Smooth muscle cell (in vitro differentiated cells): ENCODE results near the gene IPCEF1. TPM values are rescaled to one million over a fixed set of nuclear protein-coding genes. Genes with fewer than 3 reads are reported as not detected.

Source experiments
- DNase-seq: peaks from one replicate; lab custom pipeline; 2025; ENCODE audit not compliant: unreplicated experiment; lab: John Stamatoyannopoulos, UW
- H2AFZ ChIP-seq: fragments of 200-600 bp; sonication (generic); 2 replicates; pipeline ENCODE4 v1.6.0; 2016; ENCODE audit warnings: antibody characterized with exemption, low read depth, mild to moderate bottlenecking
- H3F3A ChIP-seq: fragments of 200-600 bp; sonication (generic); 2 replicates; pipeline ENCODE4 v1.6.0; 2017; ENCODE audit warnings: antibody characterized with exemption, low read depth
- H3K27ac ChIP-seq: fragments of 200-600 bp; sonication (generic); 2 replicates; pipeline ENCODE4 v1.5.1; 2016; ENCODE audit warnings: low read depth, mild to moderate bottlenecking
- H3K27me3 ChIP-seq: fragments of 200-600 bp; sonication (generic); 2 replicates; pipeline ENCODE4 v1.6.1; 2016; ENCODE audit warnings: low read depth, mild to moderate bottlenecking
- H3K36me3 ChIP-seq: fragments of 200-600 bp; sonication (generic); 2 replicates; pipeline ENCODE4 v1.5.1; 2016; ENCODE audit warnings: low read depth
- H3K4me1 ChIP-seq: fragments of 200-600 bp; sonication (generic); 2 replicates; pipeline ENCODE4 v1.5.1; 2016; ENCODE audit warnings: low read depth
- H3K4me2 ChIP-seq: fragments of 200-600 bp; sonication (generic); 2 replicates; pipeline ENCODE4 v1.6.0; 2016; ENCODE audit warnings: mild to moderate bottlenecking
- H3K4me3 ChIP-seq: fragments of 200-600 bp; sonication (generic); 2 replicates; pipeline ENCODE4 v1.5.1; 2016; ENCODE audit warnings: mild to moderate bottlenecking
- H3K79me2 ChIP-seq: fragments of 200-600 bp; sonication (generic); 2 replicates; pipeline ENCODE4 v1.6.0; 2016; ENCODE audit warnings: low read depth, mild to moderate bottlenecking
- H3K9ac ChIP-seq: fragments of 200-600 bp; sonication (generic); 2 replicates; pipeline ENCODE4 v1.6.0; 2016; ENCODE audit warnings: low read depth
- H3K9me3 ChIP-seq: fragments of 200-600 bp; sonication (generic); replicated peaks from 2 replicates; pipeline ENCODE4 v1.5.1; 2016; ENCODE audit warnings: low read depth
- H4K20me1 ChIP-seq: fragments of 200-600 bp; sonication (generic); 2 replicates; pipeline ENCODE4 v1.6.0; 2016; ENCODE audit warnings: low read depth
- WGBS: methylation state at CpG from one replicate; pipeline ENCODE4 v1.1.7; 2016; ENCODE audit warnings: low lambda C conversion rate; 5-methylcytosine and 5-hydroxymethylcytosine counted together
- polyA plus RNA-seq: library from polyadenylated mRNA; unstranded; fragments of >200 nt; fragmentation: Nextera tagmentation; extraction: Ambion mirVana; gene quantifications from 2 replicates; pipeline ENCODE4 v1.2.1, GENCODE V29; 2016
- total RNA-seq: library from RNA; depleted of rRNA; stranded (reverse); fragments of >200 nt; gene quantifications from 2 replicates; pipeline ENCODE4 v1.2.3, GENCODE V29; 2014
- TF ChIP-seq, protein P1 (sequence below): fragments of 200-600 bp; sonication (generic); IDR thresholded peaks from 2 replicates; pipeline ENCODE4 v1.5.1; 2017; ENCODE audit warnings: borderline replicate concordance, mild to moderate bottlenecking, antibody characterized with exemption; ENCODE audit not compliant: insufficient read depth, poor library complexity, severe bottlenecking

The IPCEF1 gene
- total and polyA plus RNA-seq, 2 experiments from 2014 or later = 0.04 TPM; not detected in 1

DNA sequence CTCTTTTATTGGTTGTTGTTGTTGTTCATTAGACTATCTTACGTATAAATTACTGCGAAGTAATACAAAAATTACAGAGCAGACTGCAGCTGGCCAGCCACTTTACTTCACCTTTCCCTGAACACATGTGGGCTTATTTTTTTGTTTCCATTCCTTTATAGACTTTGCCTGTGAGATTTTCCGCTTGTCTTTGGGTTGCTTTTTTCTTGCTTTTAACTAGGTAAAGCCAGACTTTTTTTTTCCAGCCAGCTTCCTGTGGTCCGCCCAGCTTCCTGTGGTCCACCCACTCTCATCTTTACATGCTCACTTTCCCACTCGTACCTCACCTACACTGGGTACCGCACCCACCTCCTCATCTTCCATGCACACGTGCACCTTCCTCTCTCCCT is 79.0 kb downstream of the IPCEF1 start:
- H3K27ac ChIP-seq = no peak overlapping the region
- no peak overlapping the region for H3K4me3 ChIP-seq
- 83% methylated on average over 7 of the region's 7 CpGs for WGBS

DNA sequence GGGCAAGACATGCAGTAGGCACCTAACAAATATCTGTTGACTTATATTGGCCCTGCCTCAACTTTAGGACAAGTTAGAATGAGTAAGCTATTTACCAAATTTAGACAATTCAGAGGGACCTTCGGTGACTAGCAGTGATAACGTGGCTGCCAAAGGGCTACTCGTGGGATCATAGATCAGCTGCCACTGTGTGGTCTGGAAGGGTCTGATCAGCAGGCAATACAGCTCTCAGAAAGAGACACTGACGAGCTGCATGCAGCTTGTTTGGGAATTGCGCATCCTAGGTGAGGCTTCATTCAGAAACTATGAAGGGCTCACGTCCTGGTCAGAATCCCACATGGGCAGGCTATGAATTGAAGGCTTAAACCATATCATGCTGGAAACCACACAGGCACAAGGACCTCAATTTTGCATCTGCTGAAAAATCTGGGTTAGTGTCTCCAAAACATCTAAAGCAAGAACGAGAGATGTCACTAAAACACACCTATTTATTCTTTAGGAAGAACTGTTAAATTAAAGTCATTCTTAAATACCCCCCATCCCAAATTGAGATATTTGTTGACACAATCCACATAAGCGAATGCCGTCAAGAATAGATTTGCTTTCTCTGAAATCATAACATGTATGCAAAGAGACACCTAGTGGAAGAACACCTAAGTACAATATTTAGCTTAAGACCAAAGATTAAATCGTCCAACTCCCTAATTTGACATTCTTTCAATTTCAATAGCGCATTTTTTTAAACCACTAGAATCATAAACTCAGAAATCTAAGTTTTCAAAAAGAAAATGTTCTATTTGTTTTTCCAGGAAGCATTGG is 79.6 kb downstream of the IPCEF1 start:
- Histone ChIP-seq H3K27ac (no peak overlapping the region), H3K36me3 (no peaks in the 10 kb centered on the region), H3K9ac (no peak overlapping the region), H3F3A (no peaks in the 10 kb centered on the region), H2AFZ (no peak overlapping the region), H3K27me3 (no peaks in the 10 kb centered on the region), H3K4me2 (no peak overlapping the region), H3K79me2 (no peaks in the 10 kb centered on the region), H3K4me1 (no peaks in the 10 kb centered on the region), H4K20me1 (no peaks in the 10 kb centered on the region), H3K9me3 (no peaks in the 10 kb centered on the region), H3K4me3 (no peak overlapping the region)
- WGBS = 68% methylated on average over 11 of the region's 11 CpGs
- TF ChIP-seq, protein P1, sequence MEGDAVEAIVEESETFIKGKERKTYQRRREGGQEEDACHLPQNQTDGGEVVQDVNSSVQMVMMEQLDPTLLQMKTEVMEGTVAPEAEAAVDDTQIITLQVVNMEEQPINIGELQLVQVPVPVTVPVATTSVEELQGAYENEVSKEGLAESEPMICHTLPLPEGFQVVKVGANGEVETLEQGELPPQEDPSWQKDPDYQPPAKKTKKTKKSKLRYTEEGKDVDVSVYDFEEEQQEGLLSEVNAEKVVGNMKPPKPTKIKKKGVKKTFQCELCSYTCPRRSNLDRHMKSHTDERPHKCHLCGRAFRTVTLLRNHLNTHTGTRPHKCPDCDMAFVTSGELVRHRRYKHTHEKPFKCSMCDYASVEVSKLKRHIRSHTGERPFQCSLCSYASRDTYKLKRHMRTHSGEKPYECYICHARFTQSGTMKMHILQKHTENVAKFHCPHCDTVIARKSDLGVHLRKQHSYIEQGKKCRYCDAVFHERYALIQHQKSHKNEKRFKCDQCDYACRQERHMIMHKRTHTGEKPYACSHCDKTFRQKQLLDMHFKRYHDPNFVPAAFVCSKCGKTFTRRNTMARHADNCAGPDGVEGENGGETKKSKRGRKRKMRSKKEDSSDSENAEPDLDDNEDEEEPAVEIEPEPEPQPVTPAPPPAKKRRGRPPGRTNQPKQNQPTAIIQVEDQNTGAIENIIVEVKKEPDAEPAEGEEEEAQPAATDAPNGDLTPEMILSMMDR = peak; percentile 57
- DNase-seq = no peak

More for the DNA sequence above, 79.0 kb downstream of the IPCEF1 start:
- no peak overlapping the region for H2AFZ ChIP-seq
- H3K4me2 ChIP-seq = no peak overlapping the region
- no peaks in the 10 kb centered on the region for H3K4me1 ChIP-seq
- no peaks in the 10 kb centered on the region for H3K79me2 ChIP-seq
- H4K20me1 ChIP-seq = no peaks in the 10 kb centered on the region
- H3F3A ChIP-seq = no peaks in the 10 kb centered on the region
- no peaks in the 10 kb centered on the region for H3K36me3 ChIP-seq
- no peaks in the 10 kb centered on the region for H3K9me3 ChIP-seq
- no peak for DNase-seq
- TF ChIP-seq, protein P1 = no peak
- H3K27me3 ChIP-seq = no peaks in the 10 kb centered on the region
- H3K9ac ChIP-seq = no peak overlapping the region

DNA sequence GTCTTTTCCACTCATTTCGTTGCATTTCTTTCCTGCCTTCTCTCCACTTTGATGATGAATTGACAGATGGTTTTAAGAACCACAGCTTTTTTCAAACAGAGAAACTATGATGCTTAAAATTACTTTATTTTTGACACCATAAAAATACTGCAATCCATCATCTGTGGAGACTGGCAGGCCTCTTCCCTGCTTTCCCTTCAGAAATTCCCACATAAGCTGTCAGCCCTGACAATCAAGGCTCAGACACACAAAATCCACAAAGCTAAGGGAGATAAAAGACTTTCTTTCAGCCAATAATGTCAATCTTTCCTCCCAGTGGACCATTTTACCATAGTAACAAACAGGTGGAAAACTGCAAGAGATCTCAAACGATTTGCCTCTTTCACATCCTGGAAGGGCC is 82.4 kb downstream of the IPCEF1 start:
- Histone ChIP-seq H3K27me3 (no peaks in the 10 kb centered on the region), H3K9ac (no peak overlapping the region), H3K4me2 (no peak overlapping the region), H2AFZ (no peak overlapping the region), H3K4me1 (no peaks in the 10 kb centered on the region), H4K20me1 (no peaks in the 10 kb centered on the region), H3K36me3 (no peaks in the 10 kb centered on the region), H3K79me2 (no peaks in the 10 kb centered on the region), H3K4me3 (no peak overlapping the region), H3K9me3 (no peaks in the 10 kb centered on the region), H3K27ac (no peak overlapping the region), H3F3A (no peaks in the 10 kb centered on the region)
- no peak for DNase-seq
- TF ChIP-seq, protein P1 = no peak
- 86% methylated on average over 2 of the region's 2 CpGs for WGBS

DNA sequence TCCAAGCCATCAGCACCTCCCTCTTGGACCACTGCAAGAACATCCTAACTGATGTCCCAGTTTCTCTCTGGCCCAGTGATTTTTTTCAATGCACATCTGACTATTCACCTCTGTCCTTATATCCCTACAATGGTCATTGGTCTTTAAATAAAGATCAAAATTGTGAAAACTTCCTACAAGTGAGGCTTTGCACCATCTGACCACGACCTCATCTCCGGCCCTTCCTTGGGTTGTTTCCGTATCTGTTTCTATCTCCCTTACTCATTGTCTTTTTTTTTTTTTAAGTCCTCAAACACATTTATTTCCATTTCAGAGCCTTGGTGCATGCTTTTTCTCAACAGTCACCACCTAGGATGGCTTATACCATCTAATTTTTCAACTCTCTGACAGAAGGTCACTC is 88.1 kb downstream of the IPCEF1 start:
- WGBS = 92% methylated on average over 3 of the region's 3 CpGs
- TF ChIP-seq, protein P1 = no peak
- Histone ChIP-seq H3K4me2 (no peak overlapping the region), H3K9me3 (no peaks in the 10 kb centered on the region), H3K9ac (no peak overlapping the region), H3K79me2 (no peaks in the 10 kb centered on the region), H3F3A (no peaks in the 10 kb centered on the region), H3K4me1 (no peaks in the 10 kb centered on the region), H3K27ac (no peak overlapping the region), H3K36me3 (no peaks in the 10 kb centered on the region), H3K4me3 (no peak overlapping the region), H3K27me3 (no peaks in the 10 kb centered on the region), H2AFZ (no peak overlapping the region), H4K20me1 (no peaks in the 10 kb centered on the region)
- no peak for DNase-seq
